ENCODE measurements around the gene TMEM247.

- TF ChIP-seq CTCF (IDR thresholded peaks at IDR 0.05; ENCODE audit: low read length) (no peak), EZH2 (optimal IDR thresholded peaks at IDR 0.05; ENCODE audit: low read depth, low read length) (no peak)
Measured at GRCh38 chr2:46493241-46493970, 14.0 kb downstream of the TMEM247 start.
